ENCODE results near the gene ARL2.

Gene ARL2

GRCh38 chr11:65047581-65048422, 33.8 kb downstream of the ARL2 start:
- DNase-seq (ENCODE audit: low read depth), result no peak

DNA sequence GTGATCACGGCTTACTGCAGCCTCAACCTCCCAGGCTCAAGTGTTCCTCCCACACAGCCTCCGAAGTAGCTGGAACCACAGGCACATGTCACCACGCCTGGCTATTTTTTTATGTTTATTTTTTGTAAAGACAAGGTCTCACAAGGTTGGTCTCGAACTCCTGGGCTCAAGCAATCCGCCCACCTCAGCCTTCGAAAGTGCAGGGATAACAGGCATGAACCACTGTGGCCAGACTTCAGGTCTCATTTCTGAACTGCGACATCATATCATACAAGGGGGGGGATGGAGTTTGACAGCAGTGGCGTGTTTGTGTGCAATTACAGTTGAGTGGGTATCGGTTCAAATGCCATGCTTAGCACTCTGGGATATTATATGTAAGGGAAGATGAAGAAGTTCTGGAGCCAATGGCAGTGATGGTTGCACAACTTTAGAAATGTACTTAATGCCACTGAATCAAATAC, 37.5 kb downstream of the ARL2 start:
- no peak for DNase-seq (ENCODE audit: low read depth)

DNA sequence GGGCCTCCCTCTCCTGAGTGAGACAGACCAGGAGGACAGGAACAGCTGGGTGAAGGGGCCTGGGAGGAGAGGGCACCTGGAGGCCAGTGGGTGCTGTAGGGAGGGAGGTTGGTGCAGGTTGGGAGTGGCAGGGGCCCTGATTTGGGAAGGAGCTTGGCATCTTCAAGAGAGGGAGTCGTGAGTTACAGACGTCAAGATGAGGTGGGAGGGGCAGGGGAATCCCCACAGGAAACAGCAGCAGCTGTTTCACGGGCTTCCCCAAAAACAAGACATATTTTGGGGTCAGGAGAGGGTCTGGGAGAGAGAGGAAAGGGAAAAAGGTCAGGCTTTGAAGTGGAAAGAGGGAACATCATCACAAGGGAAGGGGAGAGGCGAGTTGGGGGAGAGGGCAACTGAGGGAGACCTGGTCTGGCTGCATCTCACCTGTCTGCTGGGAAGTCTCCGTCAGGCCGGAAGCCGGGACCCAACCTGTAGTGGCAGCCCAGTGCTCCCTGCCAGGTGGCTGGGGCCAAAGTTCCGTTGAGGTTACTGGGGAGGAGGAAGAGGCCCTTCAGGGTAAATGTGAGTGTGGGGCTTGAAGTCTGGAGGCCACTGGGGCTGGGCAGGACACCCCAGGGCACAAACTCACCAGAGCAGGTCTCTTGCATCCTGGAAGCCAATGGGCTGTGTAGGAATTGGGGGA, 40.0 kb downstream of the ARL2 start:
- no peak for DNase-seq (ENCODE audit: low read depth)

DNA sequence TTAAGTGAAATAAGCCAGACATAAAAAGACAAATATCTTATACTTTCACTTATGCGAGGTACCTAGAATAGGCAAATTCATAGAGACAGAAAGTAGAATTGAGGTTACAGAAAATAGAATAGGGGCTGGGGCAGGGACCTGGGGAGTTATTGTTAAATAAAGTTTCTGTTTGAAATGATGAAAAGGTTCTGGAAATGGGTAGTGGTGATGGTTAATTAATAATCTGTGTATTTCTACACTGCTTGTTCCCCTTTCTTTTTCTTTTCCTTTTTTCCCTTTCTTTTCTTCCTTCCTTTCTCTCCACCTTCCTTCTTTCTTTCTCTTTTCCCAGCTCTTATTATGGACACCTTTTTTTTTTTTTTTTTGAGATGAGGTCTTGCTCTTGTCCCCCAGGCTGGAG, 41.6 kb downstream of the ARL2 start:
- DNase-seq (ENCODE audit: low read depth), result no peak

- no peak for DNase-seq (ENCODE audit: low read depth)
Observed at GRCh38 chr11:65056999-65057398, 43.0 kb downstream of the ARL2 start.

GRCh38 chr11:65057526-65057925, 43.6 kb downstream of the ARL2 start:
- no peak for DNase-seq (ENCODE audit: low read depth)

- DNase-seq (ENCODE audit: low read depth), result no peak
Observed at GRCh38 chr11:65058012-65058411, 44.1 kb downstream of the ARL2 start.

DNA sequence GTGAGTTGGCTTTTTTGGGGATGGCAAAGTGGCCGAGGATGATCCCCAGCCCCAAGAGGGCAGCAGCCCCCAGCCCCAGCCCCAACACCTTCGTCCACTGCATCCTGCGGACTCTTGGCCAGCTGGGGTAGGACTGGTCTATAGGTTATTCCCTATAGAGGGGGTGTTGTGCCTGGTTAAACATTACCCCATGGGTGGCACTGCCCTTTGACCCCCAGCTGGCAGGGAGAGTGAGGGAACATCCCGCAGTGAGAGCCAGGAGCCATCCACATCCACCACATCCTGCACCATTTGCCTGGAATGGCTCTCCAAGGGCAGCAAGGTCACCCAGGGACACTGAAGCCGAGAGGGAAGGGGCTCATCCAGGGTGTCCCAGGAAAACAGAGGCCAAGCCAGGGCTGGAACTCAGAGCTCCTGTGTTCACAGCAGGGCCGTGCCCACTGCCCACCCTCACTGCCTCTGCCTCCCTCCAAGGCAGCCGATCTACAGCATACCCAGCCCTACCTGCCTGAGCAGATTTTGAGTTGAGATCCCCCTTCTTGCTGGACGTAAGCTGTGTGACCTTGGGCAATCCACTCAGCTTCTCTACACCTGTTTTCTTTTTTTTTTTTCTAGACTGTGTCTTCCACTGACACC, 44.6 kb downstream of the ARL2 start, which contains the start of gene NAALADL1:
Gene NAALADL1 (minus strand): TSS at position 135 of the 636 bp plus-strand sequence. CDS start 32 bp downstream, at position 103.
- no peak for DNase-seq (ENCODE audit: low read depth)

- no peak for DNase-seq (ENCODE audit: low read depth)
Observed at GRCh38 chr11:65059523-65059922, 45.6 kb downstream of the ARL2 start.

DNA sequence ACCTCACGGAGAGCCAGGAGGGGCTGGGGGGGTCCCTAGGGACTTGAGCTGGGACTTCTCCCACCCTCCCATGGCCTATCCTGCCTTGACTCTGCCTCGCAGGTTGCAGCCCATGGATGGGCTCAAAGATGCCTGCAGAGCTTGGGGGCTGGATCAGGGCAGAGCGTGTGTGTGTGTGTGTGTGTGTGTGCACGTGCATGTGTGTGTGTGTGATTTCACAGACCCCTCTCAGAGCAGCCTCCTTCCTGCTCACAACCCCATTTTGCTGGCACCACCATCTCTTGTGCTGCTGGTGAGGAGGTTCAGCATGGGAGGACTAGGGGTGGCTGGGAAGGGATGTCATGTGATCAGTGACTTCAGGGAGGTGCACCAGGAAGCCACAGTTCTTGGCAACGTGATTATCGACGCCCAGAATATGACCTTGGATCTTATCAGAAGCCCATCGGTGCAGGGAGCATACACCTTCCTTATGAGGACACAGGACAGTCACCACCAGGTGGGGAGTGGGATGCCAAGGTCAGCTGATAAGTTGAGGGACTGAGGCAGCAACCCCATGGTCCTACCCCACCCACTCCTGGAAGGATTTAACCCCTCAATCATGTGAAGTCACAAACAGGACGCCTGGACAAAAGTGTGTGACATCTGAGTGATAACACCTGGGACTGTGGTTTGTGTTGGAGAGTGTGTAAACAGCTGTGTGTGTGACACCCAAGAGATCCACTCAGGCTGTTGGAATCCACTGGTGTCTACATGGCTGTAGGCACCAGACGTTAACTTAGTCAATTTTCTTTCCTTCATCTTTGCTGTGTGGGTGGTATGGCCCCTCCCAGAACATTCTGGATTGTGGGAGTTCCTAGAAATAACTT, 46.2 kb downstream of the ARL2 start:
- DNase-seq (ENCODE audit: low read depth), result no peak

GRCh38 chr11:65060913-65061408, 47.0 kb downstream of the ARL2 start:
- DNase-seq (ENCODE audit: low read depth), result no peak

DNA sequence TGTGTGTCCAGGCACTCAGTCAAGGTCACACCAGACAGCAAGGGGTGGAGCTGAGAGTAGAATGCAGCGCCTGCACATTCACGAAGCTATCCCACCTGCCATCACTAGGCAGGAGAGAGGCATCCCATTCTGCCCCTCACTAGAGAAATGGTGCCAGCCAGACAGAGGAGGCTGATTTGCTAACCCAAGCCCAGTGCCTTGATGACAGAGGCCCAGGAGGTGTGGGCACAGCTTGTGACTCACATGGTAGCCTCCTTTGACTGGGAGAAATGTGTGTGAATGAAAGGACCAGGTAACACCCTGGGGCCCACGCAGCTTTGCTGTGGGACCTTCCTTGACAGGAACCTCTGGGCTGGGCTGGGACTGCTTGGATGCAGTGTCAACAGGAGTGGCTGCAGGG, 49.6 kb downstream of the ARL2 start:
- no peak for DNase-seq (ENCODE audit: low read depth)

- no peak for DNase-seq (ENCODE audit: low read depth)
Observed at GRCh38 chr11:65064847-65065240, 50.9 kb downstream of the ARL2 start.

GRCh38 chr11:65065851-65066250, 51.9 kb downstream of the ARL2 start:
- no peak for DNase-seq (ENCODE audit: low read depth)

- no peak for DNase-seq (ENCODE audit: low read depth)
Observed at GRCh38 chr11:65066315-65066714, 52.4 kb downstream of the ARL2 start.

DNA sequence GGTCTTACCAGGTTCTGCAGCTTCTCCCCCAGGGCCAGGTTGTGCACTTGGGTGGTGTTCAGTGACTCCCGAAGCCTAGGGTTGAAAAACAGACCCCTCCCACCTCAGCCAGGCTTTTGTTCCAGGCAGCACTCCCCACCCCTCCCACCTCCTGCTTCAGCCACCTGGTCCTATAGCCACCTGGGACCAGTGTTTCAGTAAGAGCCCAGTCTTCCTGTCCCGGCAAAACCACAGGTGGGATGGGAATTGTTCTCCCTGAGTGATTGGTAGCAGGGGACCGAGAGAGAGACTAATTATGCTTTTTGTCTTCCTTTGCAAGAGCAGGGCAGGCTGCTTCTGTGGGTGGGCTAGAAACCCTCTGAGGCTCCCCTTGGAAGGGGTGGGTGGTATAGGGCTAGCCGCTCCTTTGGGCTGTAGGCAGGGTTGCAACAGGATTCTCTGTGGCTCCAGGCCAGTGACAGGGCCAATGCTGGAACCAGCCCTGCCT, 52.9 kb downstream of the ARL2 start:
- no peak for DNase-seq (ENCODE audit: low read depth)

DNA sequence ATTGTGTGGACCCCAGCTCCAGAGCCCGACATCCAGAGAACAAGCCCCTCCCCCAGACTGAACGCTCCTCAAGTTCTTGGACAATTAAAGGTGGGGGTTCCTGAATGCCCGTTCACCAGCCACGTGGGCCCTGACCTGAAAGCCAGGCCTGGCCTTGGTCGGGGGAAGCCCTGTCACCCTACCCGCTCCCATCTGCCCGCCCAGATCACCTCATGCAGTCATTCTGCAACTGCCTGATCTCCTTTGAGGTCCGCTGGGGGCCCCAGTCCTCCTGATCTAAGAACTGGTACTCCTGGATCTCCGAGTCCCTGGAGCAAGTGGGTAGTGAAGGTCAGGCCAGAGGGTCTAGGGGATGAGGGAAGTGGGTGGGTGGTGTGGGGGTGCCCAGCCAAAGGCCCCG, 53.5 kb downstream of the ARL2 start:
- DNase-seq (ENCODE audit: low read depth), result no peak

- no peak for DNase-seq (ENCODE audit: low read depth)
Observed at GRCh38 chr11:65069217-65069616, 55.3 kb downstream of the ARL2 start.

Data from HS-5 (cell line).